Middle frontal gyrus (tissue), 1 donor: Measurements from ENCODE around the gene MT1G.
"Not testable (repeated sequence)": the region's sequence is repeated elsewhere in the genome, so short reads cannot be mapped to it uniquely, and the experiment has no call there.

Experiments
- DNase-seq: peaks from one replicate; pipeline ENCODE4 v3.0.0-alpha.2; 2015; ENCODE audit warnings: low spot score; ENCODE audit errors: extremely low spot score

Gene MT1G

GRCh38 chr16:56684926-56685590 is 17.2 kb upstream of the MT1G start:
- no peak for DNase-seq

GRCh38 chr16:56684256-56684925 is 16.5 kb upstream of the MT1G start:
- no peak for DNase-seq

GRCh38 chr16:56683424-56684172 is 15.7 kb upstream of the MT1G start:
- DNase-seq = no peak

GRCh38 chr16:56682703-56683397 is 15.0 kb upstream of the MT1G start:
- no peak for DNase-seq

GRCh38 chr16:56681939-56682702 is 14.3 kb upstream of the MT1G start, which contains the start of gene MT1X:
Gene MT1X, plus strand, starts transcription at chr16:56682470. Its CDS starts 71 bp downstream, at chr16:56682541.
- peak; percentile 73 for DNase-seq

GRCh38 chr16:56679818-56680217 is 12.0 kb upstream of the MT1G start:
- no peak for DNase-seq

- DNase-seq = no peak
Measured at GRCh38 chr16:56679078-56679730, 11.3 kb upstream of the MT1G start.

GRCh38 chr16:56677474-56677873 is 9.6 kb upstream of the MT1G start:
- no peak for DNase-seq

GRCh38 chr16:56675685-56676210 is 7.9 kb upstream of the MT1G start:
- DNase-seq = no peak

- not testable (repeated sequence) for DNase-seq
Measured at GRCh38 chr16:56674570-56674969, 6.7 kb upstream of the MT1G start.

GRCh38 chr16:56673921-56674320 is 6.1 kb upstream of the MT1G start:
- no peak for DNase-seq

GRCh38 chr16:56672761-56673536 is 5.1 kb upstream of the MT1G start:
- no peak for DNase-seq

GRCh38 chr16:56672171-56672570 is 4.3 kb upstream of the MT1G start:
- not testable (repeated sequence) for DNase-seq

- not testable (repeated sequence) for DNase-seq
Measured at GRCh38 chr16:56671691-56672090, 3.8 kb upstream of the MT1G start.

GRCh38 chr16:56670620-56670934 is 2.7 kb upstream of the MT1G start:
- no peak for DNase-seq

- no peak for DNase-seq
Measured at GRCh38 chr16:56669840-56670619, 2.2 kb upstream of the MT1G start.

- DNase-seq = no peak
Measured at GRCh38 chr16:56669005-56669839, 1.4 kb upstream of the MT1G start, which contains the start of gene MT1H. Gene MT1H, plus strand, starts transcription at chr16:56669814. Its CDS starts 71 bp downstream, at chr16:56669885.
